ENCODE measurements around the gene HNRNPA3.

Gene HNRNPA3

GRCh38 chr2:177258059-177258458, 45.5 kb downstream of the HNRNPA3 start:
- H4K20me1 ChIP-seq (ENCODE audit: insufficient read depth, low read length, poor library complexity, severe bottlenecking) = peaks cover 84% of the 10 kb centered on the region
- H3K4me3 ChIP-seq (ENCODE audit: low read length, poor library complexity, severe bottlenecking) = no peak overlapping the region
- TF ChIP-seq EZH2phosphoT487 (IDR thresholded peaks at IDR 0.05; ENCODE audit: borderline replicate concordance) = no peak
- TF ChIP-seq, protein P1, sequence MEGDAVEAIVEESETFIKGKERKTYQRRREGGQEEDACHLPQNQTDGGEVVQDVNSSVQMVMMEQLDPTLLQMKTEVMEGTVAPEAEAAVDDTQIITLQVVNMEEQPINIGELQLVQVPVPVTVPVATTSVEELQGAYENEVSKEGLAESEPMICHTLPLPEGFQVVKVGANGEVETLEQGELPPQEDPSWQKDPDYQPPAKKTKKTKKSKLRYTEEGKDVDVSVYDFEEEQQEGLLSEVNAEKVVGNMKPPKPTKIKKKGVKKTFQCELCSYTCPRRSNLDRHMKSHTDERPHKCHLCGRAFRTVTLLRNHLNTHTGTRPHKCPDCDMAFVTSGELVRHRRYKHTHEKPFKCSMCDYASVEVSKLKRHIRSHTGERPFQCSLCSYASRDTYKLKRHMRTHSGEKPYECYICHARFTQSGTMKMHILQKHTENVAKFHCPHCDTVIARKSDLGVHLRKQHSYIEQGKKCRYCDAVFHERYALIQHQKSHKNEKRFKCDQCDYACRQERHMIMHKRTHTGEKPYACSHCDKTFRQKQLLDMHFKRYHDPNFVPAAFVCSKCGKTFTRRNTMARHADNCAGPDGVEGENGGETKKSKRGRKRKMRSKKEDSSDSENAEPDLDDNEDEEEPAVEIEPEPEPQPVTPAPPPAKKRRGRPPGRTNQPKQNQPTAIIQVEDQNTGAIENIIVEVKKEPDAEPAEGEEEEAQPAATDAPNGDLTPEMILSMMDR (conservative IDR thresholded peaks at IDR 0.05; ENCODE audit: low read length) = no peak
- no peaks in the 10 kb centered on the region for H3K27me3 ChIP-seq (ENCODE audit: insufficient read depth, low read length, poor library complexity, severe bottlenecking)
- H3K4me1 ChIP-seq (ENCODE audit: insufficient read depth, low read length, poor library complexity, severe bottlenecking) = peaks cover 46% of the 10 kb centered on the region
- H3F3A ChIP-seq (ENCODE audit: low read depth) = no peaks in the 10 kb centered on the region
- no peaks in the 10 kb centered on the region for H3K9me2 ChIP-seq (replicated peaks; ENCODE audit: low read depth, low read length)
- H3K9me3 ChIP-seq (ENCODE audit: insufficient read depth, low read depth, low read length) = no peaks in the 10 kb centered on the region
- peaks cover 4% of the 10 kb centered on the region; the same call in 1 of the 2 replicates for H3K36me3 ChIP-seq (ENCODE audit: insufficient read depth, low read length)
- H3K4me2 ChIP-seq (ENCODE audit: low read depth, low read length, poor library complexity, severe bottlenecking) = peak overlapping the region; percentile 21
- H3K9ac ChIP-seq (ENCODE audit: low read depth, low read length, poor library complexity, severe bottlenecking) = no peak overlapping the region
- H2AFZ ChIP-seq (ENCODE audit: low read length) = no peak overlapping the region
- peaks cover 100% of the 10 kb centered on the region for H3K79me2 ChIP-seq (ENCODE audit: insufficient read depth, low read length)

DNA sequence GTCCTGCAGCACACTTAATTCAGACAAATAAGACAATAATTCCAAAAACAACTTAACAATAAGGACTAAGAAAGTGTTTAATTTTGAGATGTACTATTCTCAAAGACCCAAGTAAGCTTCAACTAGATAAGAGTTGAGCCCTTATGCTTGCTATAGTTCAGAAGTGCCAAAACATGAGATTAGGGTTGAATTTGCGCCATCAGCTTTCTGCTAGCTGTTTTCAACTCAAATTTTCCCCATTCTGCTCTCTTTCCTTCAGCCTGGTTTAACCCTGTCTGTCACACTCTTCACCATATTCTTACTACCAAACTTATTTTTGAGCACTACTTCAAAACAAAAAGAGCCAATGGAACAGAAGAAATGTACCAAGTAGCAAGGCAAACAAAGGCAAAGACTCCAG, 47.8 kb downstream of the HNRNPA3 start:
- Histone ChIP-seq H3K4me1 (ENCODE audit: insufficient read depth, low read length, poor library complexity, severe bottlenecking) (peaks cover 40% of the 10 kb centered on the region), H2AFZ (ENCODE audit: low read length) (no peak overlapping the region), H3K4me3 (ENCODE audit: low read length, poor library complexity, severe bottlenecking) (peak overlapping the region; percentile 92), H4K20me1 (ENCODE audit: insufficient read depth, low read length, poor library complexity, severe bottlenecking) (peaks cover 64% of the 10 kb centered on the region), H3F3A (ENCODE audit: low read depth) (no peaks in the 10 kb centered on the region), H3K4me2 (ENCODE audit: low read depth, low read length, poor library complexity, severe bottlenecking) (peak overlapping the region; percentile 84), H3K36me3 (ENCODE audit: insufficient read depth, low read length) (no peaks in the 10 kb centered on the region), H3K79me2 (ENCODE audit: insufficient read depth, low read length) (peaks cover 88% of the 10 kb centered on the region), H3K9ac (ENCODE audit: low read depth, low read length, poor library complexity, severe bottlenecking) (peak overlapping the region; percentile 37), H3K27me3 (ENCODE audit: insufficient read depth, low read length, poor library complexity, severe bottlenecking) (peaks cover 5% of the 10 kb centered on the region), H3K9me2 (replicated peaks; ENCODE audit: low read depth, low read length) (no peaks in the 10 kb centered on the region), H3K9me3 (ENCODE audit: insufficient read depth, low read depth, low read length) (no peaks in the 10 kb centered on the region)
- no peak for TF ChIP-seq EZH2phosphoT487 (IDR thresholded peaks at IDR 0.05; ENCODE audit: borderline replicate concordance)
- TF ChIP-seq, protein P1 (conservative IDR thresholded peaks at IDR 0.05; ENCODE audit: low read length) = no peak

- H3K4me1 ChIP-seq (ENCODE audit: insufficient read depth, low read length, poor library complexity, severe bottlenecking) = peaks cover 50% of the 10 kb centered on the region
- H3K79me2 ChIP-seq (ENCODE audit: insufficient read depth, low read length) = peaks cover 78% of the 10 kb centered on the region
- H4K20me1 ChIP-seq (ENCODE audit: insufficient read depth, low read length, poor library complexity, severe bottlenecking) = peaks cover 60% of the 10 kb centered on the region
- no peak overlapping the region for H2AFZ ChIP-seq (ENCODE audit: low read length)
- H3K9me2 ChIP-seq (replicated peaks; ENCODE audit: low read depth, low read length) = no peaks in the 10 kb centered on the region
- peaks cover 5% of the 10 kb centered on the region for H3K27me3 ChIP-seq (ENCODE audit: insufficient read depth, low read length, poor library complexity, severe bottlenecking)
- H3K9me3 ChIP-seq (ENCODE audit: insufficient read depth, low read depth, low read length) = no peaks in the 10 kb centered on the region
- peak overlapping the region; percentile 84 for H3K4me2 ChIP-seq (ENCODE audit: low read depth, low read length, poor library complexity, severe bottlenecking)
- peak overlapping the region; percentile 92 for H3K4me3 ChIP-seq (ENCODE audit: low read length, poor library complexity, severe bottlenecking)
- H3F3A ChIP-seq (ENCODE audit: low read depth) = no peaks in the 10 kb centered on the region
- peak overlapping the region; percentile 98 for H3K9ac ChIP-seq (ENCODE audit: low read depth, low read length, poor library complexity, severe bottlenecking)
- no peaks in the 10 kb centered on the region for H3K36me3 ChIP-seq (ENCODE audit: insufficient read depth, low read length)
- TF ChIP-seq EZH2phosphoT487 (IDR thresholded peaks at IDR 0.05; ENCODE audit: borderline replicate concordance) = no peak
- TF ChIP-seq, protein P1 (conservative IDR thresholded peaks at IDR 0.05; ENCODE audit: low read length) = no peak
Observed at GRCh38 chr2:177261116-177262060, 48.8 kb downstream of the HNRNPA3 start.
